ENCODE data around the gene LYZ.

DNA sequence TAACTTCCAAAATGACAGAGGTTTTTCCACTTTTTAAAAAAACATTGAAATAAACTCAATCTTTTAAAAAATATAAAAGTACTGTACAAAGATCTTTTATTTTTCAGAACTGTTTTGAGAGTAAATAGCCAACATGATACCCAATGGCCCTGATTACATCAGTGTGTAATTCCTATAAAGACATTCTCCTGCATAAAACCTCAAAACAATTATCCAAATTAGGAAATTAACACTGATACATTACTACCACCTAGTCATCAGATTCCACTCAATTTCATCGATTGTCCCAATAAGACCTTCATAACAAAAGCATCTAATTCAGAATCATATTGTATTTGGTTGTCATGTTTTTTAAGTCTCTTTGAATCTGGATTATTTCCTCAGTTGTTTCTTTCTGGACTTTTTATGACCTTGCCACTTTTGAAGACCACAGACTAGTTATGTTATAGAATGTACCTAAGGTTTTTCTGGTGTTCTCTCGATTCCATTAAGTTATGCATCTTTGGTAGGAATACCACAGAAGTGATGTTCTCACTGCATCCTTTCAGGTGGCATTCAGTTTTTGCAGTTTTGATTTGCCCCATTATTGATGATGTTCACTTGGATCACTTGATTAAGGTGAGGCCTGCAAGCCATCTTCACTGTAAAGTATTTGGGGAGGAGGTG is 7.3 kb downstream of the LYZ start:
- TF ChIP-seq EZH2 (IDR thresholded peaks at IDR 0.05; ENCODE audit: insufficient read depth, poor library complexity, severe bottlenecking), result no peak
- no peak for TF ChIP-seq EZH2phosphoT487 (IDR thresholded peaks at IDR 0.05; ENCODE audit: insufficient read depth, low read depth)
